T-helper 1 cell treated with Interleukin-12 subunit alpha and Interleukin-12 subunit beta and Interleukin-4 antibody, amounts not matched to agents 30 ng/mL and 1 ng/mL, for 36 hours (primary cell): ENCODE results near the gene CFAP251. TPM values are rescaled to one million over a fixed set of nuclear protein-coding genes. Genes with fewer than 3 reads are reported as not detected.

Experiments
- intact Hi-C: fragments of 100-400 bp; cut with micrococcal nuclease; formaldehyde crosslinking; loops from one replicate; pipeline ENCODE4 v1.15.1; 2024
- total RNA-seq: library from RNA; stranded (reverse); gene quantifications from 2 replicates; pipeline ENCODE4 v1.2.3, GENCODE V29; 2022

Gene CFAP251
- total RNA-seq, 1 donor from 2014 or later = 0.96 TPM

- intact Hi-C loops = no loop called here
Measured at GRCh38 chr12:122001466-122002209, 83.2 kb downstream of the CFAP251 start.

GRCh38 chr12:122003651-122004611 lies 85.5 kb downstream of the CFAP251 start:
- intact Hi-C loops = no loop called here

- intact Hi-C loops = no loop called here
Measured at GRCh38 chr12:122004633-122005071, 86.3 kb downstream of the CFAP251 start.

- intact Hi-C loops = no loop called here
Measured at GRCh38 chr12:122005252-122005776, 86.9 kb downstream of the CFAP251 start.

GRCh38 chr12:122006186-122006926 lies 88.0 kb downstream of the CFAP251 start:
- intact Hi-C loops = no loop called here

DNA sequence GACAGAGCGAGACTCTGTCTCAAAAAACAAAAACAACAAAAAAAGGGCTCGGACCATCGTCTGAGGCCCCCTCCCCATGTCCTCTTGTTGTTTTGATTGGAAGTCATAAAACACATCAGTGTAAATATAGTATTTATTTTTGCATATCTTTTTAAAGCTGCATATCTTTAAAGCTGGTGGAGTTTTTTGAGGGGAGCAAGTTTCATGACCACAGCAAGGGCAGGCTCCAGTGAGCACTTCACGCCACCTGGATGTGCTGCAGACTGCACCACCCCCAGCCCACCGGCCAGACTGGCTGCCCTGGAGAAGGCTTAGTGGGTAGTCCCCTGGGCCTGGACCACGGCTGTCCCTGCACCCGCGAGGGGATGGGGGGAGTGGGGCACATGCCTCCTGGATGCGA lies 91.3 kb downstream of the CFAP251 start:
- intact Hi-C loops = no loop called here

- intact Hi-C loops = no loop called here
Measured at GRCh38 chr12:122012184-122012583, 93.8 kb downstream of the CFAP251 start.

DNA sequence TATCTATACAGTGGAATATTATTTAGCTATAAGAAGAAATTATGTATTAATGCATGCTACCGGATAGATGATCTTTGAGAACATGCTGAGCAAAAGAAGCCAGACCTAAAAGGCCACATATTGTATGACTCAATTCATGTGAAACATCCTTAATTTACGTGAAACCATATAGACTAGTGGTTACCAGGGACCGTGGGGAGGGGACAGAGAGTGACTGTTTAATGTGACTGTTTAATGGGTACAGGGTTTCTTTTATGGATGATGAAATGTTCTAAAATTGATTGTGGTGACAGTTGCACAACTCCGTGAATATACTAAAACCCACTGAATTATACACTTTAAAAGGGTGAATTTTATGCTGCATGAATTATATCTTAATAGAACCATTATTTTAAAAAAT lies 94.7 kb downstream of the CFAP251 start:
- intact Hi-C loops = no loop called here

GRCh38 chr12:122013791-122014590 lies 95.6 kb downstream of the CFAP251 start:
- intact Hi-C loops = no loop called here

DNA sequence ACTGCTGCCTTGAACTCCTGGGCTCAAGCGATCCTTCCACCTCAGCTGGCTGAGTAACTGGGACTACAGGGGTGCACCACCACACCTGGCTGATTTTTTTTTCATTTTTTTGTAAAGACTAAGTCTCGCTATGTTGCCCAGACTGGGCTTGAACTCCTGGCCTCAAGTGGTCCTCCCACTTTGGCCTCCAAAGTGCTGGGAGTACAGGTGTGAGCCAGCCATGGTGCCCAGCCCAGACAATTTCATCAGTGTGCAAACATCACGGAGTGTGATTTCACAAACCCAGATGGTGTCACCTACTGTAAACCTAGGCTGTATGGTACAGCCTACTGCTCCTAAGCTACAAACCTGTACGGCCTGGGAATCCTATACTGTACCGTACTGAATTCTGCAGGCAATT lies 96.4 kb downstream of the CFAP251 start:
- intact Hi-C loops = no loop called here

- intact Hi-C loops = no loop called here
Measured at GRCh38 chr12:122018457-122018856, 100.1 kb downstream of the CFAP251 start.

DNA sequence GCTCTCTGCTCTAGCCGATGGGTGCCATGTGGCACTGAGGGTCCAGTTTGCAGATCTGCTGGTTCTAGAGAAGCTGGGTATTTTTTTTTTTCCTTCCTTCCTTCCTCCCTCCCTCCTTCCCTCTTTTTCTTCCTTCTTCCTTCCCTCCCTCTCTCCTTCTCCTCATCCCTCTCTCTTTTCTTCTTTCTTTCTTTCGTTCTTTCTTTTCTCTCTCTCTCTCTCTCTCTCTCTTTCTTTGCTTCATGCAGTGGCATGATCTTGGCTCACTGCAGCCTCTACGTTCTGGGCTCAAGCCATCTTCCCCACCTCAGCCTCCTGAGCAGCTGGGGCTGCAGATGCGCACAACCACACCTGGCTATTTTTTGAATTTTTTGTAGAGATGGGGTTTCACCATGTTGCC lies 100.5 kb downstream of the CFAP251 start:
- intact Hi-C loops = no loop called here

DNA sequence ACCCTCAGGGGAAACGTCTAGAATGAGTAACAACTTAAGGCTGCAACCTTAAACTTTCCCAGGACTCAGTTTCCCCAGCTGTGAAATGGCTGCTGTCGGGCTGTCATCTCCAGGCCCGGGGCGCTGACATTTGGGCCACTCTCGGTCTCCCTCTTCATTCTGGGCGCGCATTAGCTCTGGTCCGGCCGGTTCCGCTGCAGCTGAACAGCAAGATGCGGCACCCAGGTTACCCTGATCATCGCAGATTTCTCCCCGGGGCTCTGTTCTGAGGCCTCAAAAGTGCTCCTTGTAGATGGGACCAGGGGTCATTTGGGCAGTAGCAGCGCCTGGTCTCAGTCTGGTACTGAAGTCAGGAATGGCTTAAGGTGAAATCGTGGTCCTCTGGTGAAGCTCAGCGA lies 102.4 kb downstream of the CFAP251 start:
- intact Hi-C loops = loop anchor here (5.0 kb wide), 1 partner anchor 103 kb away; the partner anchor contains the start of gene CFAP251

DNA sequence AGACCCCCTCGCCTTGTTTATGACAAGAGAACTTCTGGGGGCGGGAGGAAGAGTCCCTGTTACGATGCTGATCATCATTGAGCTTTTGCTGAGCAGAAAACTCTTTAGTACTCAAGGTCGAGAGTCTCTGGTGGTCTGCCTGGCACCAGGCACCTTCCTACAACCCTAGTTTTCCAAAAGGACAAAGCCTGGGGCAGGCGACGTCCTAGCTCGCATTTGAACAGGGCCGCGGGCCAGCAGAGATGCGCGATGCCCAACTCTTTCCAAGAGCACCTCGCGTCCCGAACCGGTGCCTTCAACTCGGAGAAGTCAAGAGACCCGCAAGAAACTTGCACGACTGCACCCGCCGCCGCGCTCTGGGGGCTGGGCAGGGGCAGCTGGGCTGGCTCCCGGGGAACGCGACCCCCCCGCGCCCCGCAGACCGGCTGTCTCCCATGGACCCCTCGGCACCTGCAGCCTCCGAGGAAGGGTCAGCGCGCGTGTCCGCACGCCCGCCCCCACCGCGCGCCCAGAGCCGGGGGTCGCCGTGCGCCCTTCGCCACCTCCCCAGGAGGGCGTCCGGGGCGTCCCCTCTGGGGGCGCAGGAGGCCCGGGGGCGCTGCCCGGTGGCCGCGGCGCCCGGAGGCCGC lies 102.9 kb downstream of the CFAP251 start:
- intact Hi-C loops = loop anchor here (5.0 kb wide), 1 partner anchor 104 kb away; the partner anchor contains the start of gene CFAP251

- intact Hi-C loops = loop anchor here (2.0 to 5.0 kb wide), 2 partner anchors 29 to 105 kb away; partner anchors contain the start of gene CFAP251
Measured at GRCh38 chr12:122021822-122022392, 103.5 kb downstream of the CFAP251 start, which contains the start of gene BCL7A. TSS of gene BCL7A (plus strand) at chr12:122021884. CDS start at chr12:122022092, 208 bp downstream.

DNA sequence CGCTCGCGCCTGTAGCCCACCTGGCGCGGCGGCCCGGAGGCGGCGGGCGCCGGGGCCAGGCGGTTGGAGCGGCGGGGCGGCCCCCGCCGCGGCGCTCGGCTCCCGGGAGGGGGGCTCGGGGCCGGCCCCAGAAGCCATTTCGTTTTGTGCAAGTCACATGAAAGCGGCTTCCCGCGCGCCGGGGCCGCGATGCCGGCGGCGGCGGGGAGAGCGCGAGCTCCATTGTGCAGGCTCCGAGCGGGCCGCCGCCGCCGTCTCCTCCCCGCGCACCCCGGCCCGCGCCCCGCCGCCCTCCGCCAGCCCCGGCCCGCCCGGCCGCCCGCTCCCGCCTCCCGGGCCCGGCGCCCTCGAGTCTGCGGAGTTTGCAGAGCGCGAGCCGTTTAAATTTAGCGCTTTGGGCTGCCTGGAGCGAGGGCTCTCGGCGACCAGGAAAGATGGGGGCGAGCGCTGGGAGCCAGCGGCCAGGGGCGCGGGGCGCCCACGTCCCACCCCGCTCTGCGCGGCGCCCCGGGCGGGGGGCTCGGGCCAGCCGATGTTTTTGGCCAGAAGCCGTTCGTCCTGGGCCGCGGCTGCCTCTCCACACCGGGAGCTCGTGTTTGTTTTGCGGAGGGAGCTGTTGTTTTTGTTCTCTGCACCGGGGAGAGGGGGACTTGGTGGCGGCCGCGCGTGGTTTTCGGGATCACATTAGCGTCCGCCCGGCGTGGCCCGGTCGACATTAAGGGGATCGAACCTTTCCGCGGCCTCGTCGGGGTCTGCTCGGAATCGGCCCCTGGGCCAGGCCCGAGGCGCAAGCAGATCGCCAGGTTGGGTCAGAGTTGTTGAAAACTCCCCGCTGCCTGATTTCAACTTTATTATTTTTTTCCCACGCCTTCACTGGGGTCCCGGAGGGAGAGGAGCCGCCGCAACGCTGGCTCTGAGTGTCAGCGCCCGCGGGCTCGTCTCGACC lies 104.3 kb downstream of the CFAP251 start:
- intact Hi-C loops = loop anchor here (2.0 to 5.0 kb wide), 2 partner anchors 30 to 105 kb away; partner anchors contain the start of gene CFAP251

GRCh38 chr12:122023339-122024131 lies 105.1 kb downstream of the CFAP251 start:
- intact Hi-C loops = loop anchor here (2.0 to 5.0 kb wide), 2 partner anchors 31 to 106 kb away; partner anchors contain the start of gene CFAP251
